Suprapubic skin (tissue), 3 donors: ENCODE data around the gene HMCN1.

Experiments
- CTCF ChIP-seq, 2 donors: fragments of 200-600 bp in 1 of 2; fragments of 450-650 bp in 1 of 2; sonication (generic) in 1 of 2; IDR thresholded peaks; one replicate each; pipeline ENCODE4 v1.5.1; 2016 to 2019; ENCODE audit warnings: antibody characterized with exemption in 2 of 2, mild to moderate bottlenecking in 1 of 2, moderate library complexity in 1 of 2
- POLR2AphosphoS5 ChIP-seq, 3 donors: sonication (generic); formaldehyde crosslinking; IDR thresholded peaks; one replicate each; pipeline ENCODE4 v1.6.1; 2017; ENCODE audit warnings: antibody characterized with exemption in 3 of 3

GRCh38 chr1:186139115-186139514, 404.9 kb downstream of the HMCN1 start:
- TF ChIP-seq CTCF (IDR thresholded peaks at IDR 0.05) (no peak), POLR2AphosphoS5 (IDR thresholded peaks at IDR 0.05) (no peak)
